Measurements from ENCODE around the gene PCDH15.
"Not testable (repeated sequence)": the region's sequence is repeated elsewhere in the genome, so short reads cannot be mapped to it uniquely, and the experiment has no call there.

Gene PCDH15

DNA sequence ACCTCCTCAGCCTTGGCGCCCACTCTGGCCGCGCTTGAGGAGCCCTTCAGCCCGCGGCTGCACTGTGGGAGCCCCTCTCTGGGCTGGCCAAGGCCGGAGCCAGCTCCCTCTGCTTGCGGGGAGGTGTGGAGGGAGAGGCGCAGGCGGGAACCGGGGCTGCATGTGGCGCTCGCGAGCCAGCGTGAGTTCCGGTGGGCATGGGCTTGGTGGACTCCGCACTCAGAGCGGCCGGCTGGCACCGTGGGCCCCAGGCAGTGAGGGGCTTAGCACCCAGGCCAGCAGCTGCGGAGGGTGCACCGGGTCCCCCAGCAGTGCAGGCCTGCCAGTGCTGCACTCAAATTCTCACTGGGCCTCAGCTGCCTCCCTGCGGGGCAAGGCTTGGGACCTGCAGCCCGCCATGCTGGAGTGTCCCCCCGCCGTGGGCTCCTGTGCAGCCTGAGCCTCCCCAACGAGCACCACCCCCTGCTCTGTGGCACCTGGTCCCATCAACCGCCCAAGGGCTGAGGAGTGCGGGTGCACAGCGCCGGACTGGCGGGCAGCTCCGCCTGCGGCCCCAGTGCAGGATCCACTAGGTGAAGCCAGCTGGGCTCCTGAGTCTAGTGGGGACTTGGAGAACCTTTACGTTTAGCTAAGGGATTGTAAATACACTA lies 876.9 kb downstream of the PCDH15 start:
- DNase-seq; in situ Hi-C loops (cut with MboI; ENCODE audit: low pct_unique_long_range_greater_than_20kb, low sequenced_read_pairs): not testable (repeated sequence)

DNA sequence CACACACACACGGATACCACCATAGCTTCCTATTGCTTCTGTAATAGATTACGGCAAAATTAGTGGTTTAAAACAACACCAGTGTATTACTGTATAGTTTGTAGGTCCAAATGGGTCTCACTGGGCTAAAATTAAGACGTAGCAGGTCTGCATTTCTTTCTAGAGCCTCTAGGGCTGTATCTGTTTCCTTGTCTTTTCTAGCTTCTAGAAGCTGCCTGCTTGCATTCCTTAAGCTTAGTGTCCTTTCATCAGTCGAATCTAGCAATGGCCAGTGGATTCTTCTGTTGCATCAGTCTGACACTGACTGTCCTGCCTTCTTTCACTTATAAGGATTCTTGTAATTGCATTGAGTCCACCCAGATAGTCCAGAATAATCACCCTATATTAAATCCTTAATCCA lies 882.3 kb downstream of the PCDH15 start:
- DNase-seq = no peak
- in situ Hi-C loops (cut with MboI; ENCODE audit: low pct_unique_long_range_greater_than_20kb, low sequenced_read_pairs) = no loop called here

GRCh38 chr10:53909791-53910190 lies 891.2 kb downstream of the PCDH15 start:
- in situ Hi-C loops (cut with MboI; ENCODE audit: low pct_unique_long_range_greater_than_20kb, low sequenced_read_pairs) = no loop called here
- no peak for DNase-seq

GRCh38 chr10:53904506-53905241 lies 896.4 kb downstream of the PCDH15 start:
- in situ Hi-C loops (cut with MboI; ENCODE audit: low pct_unique_long_range_greater_than_20kb, low sequenced_read_pairs) = no loop called here
- no peak for DNase-seq

DNA sequence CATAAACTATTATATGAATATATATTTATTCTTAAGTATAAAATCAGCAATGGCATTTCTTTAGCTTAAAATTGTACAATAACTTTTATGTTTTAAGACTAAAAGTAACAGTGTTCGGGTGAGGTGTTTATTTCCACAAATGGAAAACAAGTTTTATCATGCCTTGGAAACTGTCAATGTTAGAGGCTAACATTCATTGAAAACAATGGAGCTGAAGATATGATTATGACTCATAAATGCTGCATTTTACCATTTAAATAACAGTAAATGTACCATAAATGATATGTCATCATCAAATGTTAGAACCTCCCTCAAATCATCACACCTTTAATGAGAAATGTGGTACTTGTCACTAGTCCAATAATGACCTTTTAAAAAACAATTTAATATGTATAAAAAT lies 897.3 kb downstream of the PCDH15 start:
- DNase-seq = no peak
- in situ Hi-C loops (cut with MboI; ENCODE audit: low pct_unique_long_range_greater_than_20kb, low sequenced_read_pairs) = no loop called here

GRCh38 chr10:53899463-53900160 lies 901.4 kb downstream of the PCDH15 start:
- in situ Hi-C loops (cut with MboI; ENCODE audit: low pct_unique_long_range_greater_than_20kb, low sequenced_read_pairs) = no loop called here
- DNase-seq = no peak

DNA sequence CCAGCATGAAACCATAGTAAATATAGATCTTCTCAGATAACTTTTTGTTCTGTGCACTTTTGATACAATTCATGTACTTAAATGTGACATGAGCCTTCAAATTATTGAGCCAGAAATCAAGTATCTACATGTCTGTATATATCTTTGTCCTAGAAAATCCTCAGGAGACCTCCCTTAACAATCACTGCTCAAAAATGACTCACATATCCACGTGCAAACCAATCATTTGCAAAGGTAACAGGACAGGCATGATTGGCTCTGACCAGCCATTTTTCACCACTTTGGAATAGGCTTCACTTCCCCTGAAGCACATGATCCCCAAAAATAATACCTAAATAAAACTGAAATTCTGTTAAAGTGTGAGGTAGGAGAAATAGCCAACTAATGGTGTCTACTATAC lies 902.5 kb downstream of the PCDH15 start:
- DNase-seq = no peak
- in situ Hi-C loops (cut with MboI; ENCODE audit: low pct_unique_long_range_greater_than_20kb, low sequenced_read_pairs) = no loop called here

DNA sequence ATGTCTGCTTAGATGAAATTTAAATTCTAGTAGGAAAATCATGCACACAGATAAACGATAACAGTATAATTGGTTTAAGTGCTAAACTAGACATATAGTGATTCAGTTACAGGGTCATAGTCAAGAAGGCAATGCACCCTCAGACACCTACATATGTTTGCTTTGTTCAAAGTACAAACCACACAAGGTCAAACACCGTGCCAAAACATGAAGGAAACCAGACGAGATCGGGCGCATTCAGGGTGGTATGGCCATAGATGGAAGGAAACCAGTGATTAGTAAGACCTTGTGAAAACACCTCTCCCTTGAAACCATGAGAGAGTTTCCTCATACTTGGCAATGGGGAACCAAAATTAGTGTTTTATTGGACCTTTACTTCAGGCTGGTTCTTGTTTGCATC lies 906.9 kb downstream of the PCDH15 start:
- in situ Hi-C loops (cut with MboI; ENCODE audit: low pct_unique_long_range_greater_than_20kb, low sequenced_read_pairs) = no loop called here
- no peak for DNase-seq

DNA sequence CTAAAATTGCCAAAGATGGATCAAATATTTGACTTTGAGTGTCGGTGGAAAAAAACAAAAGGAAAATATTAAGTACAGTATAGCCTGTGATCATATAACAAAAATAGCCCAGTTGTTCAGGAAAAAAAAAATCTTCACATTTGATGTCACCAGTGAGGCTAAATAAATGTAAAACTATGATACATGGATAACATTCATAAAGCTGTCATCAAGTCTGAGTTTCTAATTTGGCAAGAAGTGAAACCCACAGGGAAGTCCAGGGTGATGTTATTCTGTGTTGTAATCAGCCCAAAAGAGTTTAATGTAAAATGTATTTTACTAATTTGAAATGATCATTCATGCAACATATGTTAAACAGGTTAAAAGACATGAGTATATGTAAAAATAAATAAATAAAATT lies 908.0 kb downstream of the PCDH15 start:
- no peak for DNase-seq
- in situ Hi-C loops (cut with MboI; ENCODE audit: low pct_unique_long_range_greater_than_20kb, low sequenced_read_pairs) = no loop called here

DNA sequence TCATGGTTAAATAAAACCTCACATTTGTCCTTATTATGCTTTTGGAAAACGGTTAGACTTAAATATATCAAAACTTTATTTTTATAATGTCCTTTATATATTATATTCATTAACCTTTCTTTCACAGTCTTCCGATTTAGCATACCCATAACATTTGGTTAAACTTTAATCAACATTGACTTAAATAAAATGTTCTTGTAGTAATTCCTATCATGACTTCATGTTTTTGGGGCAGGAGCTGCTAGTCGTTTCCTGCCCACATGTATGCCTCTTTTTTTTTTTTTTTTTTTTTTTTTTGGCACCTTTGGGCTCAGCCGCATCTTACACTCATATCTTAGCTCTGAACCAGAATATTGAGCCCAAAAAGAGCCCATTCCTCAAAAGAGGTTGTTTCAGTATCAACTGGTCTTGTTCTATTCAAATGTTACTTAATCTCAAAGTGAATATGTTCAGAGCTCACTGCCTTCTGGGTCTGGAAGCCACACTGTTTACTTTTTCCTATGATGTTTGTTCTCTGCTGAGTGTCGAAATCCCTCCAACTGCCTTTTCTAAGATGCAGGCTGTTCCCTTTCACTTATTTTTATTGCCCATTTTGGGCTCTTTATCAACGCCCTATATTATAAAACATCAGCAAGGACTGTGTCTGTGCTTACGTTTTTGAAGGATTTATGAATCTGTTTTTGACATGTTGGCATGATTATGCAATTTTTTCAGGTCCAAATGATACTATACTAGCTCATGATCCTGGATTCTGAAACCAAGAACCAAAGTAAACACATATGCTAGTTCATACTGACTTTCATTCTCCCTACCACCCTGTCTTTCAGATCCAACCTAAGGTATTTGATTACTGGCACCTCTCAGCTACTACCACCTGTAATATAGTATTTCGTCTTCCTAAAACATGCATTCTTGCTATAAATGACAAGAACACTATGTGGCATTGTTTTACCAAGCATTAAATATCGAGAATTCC lies 914.4 kb downstream of the PCDH15 start:
- DNase-seq = no peak
- in situ Hi-C loops (cut with MboI; ENCODE audit: low pct_unique_long_range_greater_than_20kb, low sequenced_read_pairs) = no loop called here

DNA sequence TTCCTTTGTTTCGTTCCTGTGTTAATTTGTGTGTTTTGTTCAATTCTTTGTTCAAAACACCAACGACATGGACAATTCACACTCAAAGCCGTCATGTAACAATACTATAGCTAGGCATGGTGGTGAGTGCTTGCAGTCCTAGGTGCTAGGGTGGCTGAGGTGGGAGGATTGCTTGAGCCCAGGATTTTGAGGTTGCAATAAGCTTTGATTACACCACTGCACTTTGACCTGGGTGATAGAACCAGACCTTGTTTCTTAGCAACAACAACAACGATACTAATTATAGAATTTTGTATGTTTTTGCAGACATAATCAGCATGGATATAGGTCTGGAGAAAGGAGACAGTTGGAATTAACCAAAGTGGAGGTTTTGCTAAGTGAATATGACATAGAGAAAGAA lies 936.2 kb downstream of the PCDH15 start:
- in situ Hi-C loops (cut with MboI; ENCODE audit: low pct_unique_long_range_greater_than_20kb, low sequenced_read_pairs) = no loop called here
- no peak for DNase-seq

DNA sequence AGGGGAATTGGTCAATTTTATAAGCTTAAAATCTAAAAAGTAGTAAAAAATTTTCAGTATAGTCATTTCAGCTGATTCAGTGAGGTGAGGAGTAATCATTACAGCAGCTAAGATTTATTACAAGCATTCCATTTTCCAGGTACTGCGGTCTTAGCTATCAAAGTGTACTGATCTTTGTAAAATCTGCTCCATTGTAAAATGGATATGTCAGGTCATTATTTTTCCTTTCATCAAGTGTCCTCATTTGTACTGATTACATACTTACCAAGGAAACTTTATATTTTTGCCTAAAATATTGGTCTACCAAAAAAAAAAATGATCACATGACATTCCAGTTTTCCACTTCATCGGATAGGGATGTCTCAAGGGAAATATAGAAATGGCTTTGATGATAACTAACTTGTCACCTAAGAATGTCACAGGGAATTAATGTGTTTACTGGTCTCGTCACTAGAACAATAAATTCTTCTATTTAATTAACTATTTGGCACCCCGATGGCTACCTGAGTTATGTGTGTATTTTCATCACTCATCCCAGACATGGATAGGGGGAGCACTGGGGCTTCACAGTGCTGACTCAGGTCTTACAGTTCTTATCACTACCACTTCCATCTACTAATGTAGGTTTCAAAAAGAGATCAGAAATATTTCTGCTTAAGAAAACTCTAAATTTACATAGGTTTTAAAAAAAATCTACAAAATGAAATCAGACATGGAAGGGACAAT lies 948.4 kb downstream of the PCDH15 start:
- no peak for DNase-seq
- in situ Hi-C loops (cut with MboI; ENCODE audit: low pct_unique_long_range_greater_than_20kb, low sequenced_read_pairs) = no loop called here

DNA sequence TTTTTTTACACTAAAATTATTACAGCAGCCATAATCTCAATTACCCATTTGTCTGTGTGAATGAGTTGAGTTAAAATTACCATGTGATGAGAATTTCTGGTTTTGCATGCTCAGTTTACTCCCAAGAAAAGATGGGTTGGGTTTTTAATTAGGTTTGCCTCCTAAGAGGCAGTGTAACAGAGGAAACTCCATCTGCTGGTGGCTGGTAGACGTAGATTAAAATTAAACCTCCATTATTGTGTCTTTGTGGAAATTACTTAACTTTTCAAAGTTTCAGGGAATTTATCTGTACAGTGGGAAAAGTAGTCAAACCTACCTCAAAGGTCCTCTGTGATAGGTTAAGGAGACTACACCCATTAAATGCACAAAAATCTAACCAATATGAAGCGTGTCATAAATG lies 954.2 kb downstream of the PCDH15 start:
- in situ Hi-C loops (cut with MboI; ENCODE audit: low pct_unique_long_range_greater_than_20kb, low sequenced_read_pairs) = no loop called here

GRCh38 chr10:53843736-53844362 lies 957.2 kb downstream of the PCDH15 start:
- peak; percentile 59 for DNase-seq
- in situ Hi-C loops (cut with MboI; ENCODE audit: low pct_unique_long_range_greater_than_20kb, low sequenced_read_pairs) = no loop called here

More for the DNA sequence above, 954.2 kb downstream of the PCDH15 start:
- DNase-seq = no peak

DNA sequence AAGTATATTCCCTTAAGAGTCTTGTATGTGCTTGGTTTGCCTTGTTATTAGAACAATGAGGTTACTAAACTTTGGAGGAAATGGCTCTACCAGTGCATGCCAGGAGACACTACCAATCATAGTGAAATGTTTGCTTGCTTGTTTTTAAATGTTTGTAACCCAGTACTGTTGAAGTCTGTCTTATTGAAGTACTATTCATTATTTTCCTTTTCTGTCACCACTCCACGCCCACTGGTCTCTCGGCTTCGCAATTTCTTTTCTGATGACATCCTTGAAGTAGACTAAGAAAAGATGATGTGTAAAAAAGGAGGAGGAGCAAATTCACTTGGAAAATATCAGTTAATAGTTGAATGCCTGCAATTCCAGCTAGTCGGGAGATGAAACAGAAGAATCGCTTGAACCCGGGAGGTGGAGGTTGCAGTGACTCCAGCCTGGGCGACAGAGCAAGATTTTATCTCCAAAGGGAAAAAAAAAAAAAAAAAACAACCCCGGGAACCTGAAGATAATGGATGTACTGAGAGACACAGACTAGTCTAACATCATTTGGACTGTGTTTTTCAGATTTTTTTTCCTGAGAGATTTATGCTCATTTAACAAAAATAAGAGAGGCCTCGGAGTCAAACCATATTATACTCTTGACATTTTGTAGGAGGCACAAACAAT lies 959.4 kb downstream of the PCDH15 start:
- in situ Hi-C loops (cut with MboI; ENCODE audit: low pct_unique_long_range_greater_than_20kb, low sequenced_read_pairs) = no loop called here
- DNase-seq = no peak

GRCh38 chr10:53840653-53841052 lies 960.4 kb downstream of the PCDH15 start:
- DNase-seq = no peak
- in situ Hi-C loops (cut with MboI; ENCODE audit: low pct_unique_long_range_greater_than_20kb, low sequenced_read_pairs) = no loop called here

DNA sequence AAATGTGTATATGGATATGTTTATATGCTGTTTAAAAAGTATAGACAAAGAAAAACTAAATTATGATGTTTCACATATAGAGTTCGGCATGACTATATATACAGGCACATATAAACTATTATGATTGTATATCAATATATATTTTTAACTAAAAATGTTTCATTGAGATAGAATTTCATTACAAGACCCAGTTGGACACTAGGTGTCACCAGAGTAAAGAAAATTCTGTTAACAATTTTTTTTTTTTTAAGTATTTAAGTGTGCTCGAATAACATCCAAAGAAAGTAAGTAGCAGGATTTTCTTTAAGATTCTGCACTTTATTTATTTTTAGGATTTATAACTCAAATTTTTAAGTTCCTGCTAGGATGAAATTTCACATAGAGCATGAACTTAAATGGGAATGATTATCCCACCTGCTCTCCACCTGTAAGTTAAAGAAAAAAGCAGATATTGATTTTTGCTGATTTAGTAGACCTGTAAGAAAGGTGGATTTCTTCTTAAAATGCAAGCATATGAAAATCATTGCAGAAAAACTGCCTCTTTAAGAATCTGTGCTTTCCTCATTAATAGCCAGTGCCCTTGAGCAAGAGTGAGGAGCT lies 961.5 kb downstream of the PCDH15 start:
- DNase-seq = peak; percentile 35
- in situ Hi-C loops (cut with MboI; ENCODE audit: low pct_unique_long_range_greater_than_20kb, low sequenced_read_pairs) = no loop called here
